Spleen (tissue), 7 donors: ENCODE data around the gene MAN1B1.

Source experiments
- POLR2A ChIP-seq, 3 donors: fragments of 450-650 bp; IDR thresholded peaks; one replicate each; pipeline ENCODE4 v1.5.1; 2017; ENCODE audit warnings: antibody characterized with exemption in 3 of 3, mild to moderate bottlenecking in 1 of 3
- POLR2AphosphoS5 ChIP-seq, 3 donors: sonication (generic); formaldehyde crosslinking; IDR thresholded peaks; one replicate each; pipeline ENCODE4 v1.5.1; 2017; ENCODE audit warnings: antibody characterized with exemption in 3 of 3
- TF ChIP-seq, protein P1 (sequence below), 11 experiments: fragments of 200-600 bp in 7 of 11; fragments of 450-650 bp in 4 of 11; sonication (generic) in 4 of 11; IDR thresholded peaks in 8 of 11; conservative IDR thresholded peaks in 3 of 11; 1 replicate in 7 of 11; 2 replicates in 4 of 11; pipeline versions ENCODE4 v1.4.0 to v1.8.0; 2016 to 2021; ENCODE audit warnings: antibody characterized with exemption in 11 of 11, inconsistent platforms in 4 of 11, mild to moderate bottlenecking in 1 of 11
- donor health status: DM: no; HTN: no; CAD: no; lungs with moderate emphysema.
- donor health status: DM: no; HTN: no; CAD: no.
- donor health status: DM: no; HTN: no; CAD: no.

DNA sequence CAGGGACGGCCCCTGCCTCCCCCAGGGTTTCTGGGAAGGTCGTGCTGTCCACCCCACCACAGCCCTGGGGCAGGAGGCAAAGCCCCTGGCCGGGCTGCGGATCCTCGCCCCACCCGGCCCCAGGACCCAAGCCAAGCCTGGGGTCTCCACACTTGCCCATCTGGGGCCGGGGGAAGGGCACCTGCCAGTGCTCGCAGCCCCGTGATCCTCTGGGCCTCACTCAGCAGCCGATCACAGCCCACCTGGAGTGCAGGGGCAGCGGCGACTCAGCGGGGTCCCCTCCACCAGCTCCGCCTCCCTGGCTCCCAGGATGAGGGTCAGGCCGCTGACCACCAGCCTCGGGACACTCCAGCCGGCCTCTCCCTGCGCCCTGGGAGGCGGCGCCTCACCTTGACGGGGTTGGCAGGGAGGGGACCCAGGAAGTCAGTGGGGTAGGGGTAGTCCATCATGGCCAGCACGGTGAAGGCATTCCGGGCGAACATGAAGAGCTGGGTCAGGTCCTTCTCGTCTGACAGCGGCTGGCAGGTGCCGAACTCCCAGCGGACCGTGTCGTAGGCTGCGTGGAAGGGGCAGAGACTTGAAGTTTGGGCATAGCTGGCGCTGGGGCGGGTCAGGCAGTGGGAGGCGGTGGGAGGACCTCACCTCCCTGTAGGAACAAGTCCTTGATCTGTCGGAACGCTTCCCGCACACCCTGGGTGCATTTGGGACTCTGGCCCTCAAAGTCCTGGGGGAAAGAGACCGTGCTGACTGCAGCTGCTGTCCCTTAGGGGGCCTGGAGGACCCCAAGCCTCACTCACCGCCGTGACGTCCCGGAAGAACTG lies 26.0 kb downstream of the MAN1B1 start:
- TF ChIP-seq, protein P1, sequence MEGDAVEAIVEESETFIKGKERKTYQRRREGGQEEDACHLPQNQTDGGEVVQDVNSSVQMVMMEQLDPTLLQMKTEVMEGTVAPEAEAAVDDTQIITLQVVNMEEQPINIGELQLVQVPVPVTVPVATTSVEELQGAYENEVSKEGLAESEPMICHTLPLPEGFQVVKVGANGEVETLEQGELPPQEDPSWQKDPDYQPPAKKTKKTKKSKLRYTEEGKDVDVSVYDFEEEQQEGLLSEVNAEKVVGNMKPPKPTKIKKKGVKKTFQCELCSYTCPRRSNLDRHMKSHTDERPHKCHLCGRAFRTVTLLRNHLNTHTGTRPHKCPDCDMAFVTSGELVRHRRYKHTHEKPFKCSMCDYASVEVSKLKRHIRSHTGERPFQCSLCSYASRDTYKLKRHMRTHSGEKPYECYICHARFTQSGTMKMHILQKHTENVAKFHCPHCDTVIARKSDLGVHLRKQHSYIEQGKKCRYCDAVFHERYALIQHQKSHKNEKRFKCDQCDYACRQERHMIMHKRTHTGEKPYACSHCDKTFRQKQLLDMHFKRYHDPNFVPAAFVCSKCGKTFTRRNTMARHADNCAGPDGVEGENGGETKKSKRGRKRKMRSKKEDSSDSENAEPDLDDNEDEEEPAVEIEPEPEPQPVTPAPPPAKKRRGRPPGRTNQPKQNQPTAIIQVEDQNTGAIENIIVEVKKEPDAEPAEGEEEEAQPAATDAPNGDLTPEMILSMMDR (IDR thresholded peaks at IDR 0.05 in 8 of 11, conservative IDR thresholded peaks at IDR 0.05 in 3 of 11), result no peak
- no peak for TF ChIP-seq POLR2A (IDR thresholded peaks at IDR 0.05)
- TF ChIP-seq POLR2AphosphoS5 (IDR thresholded peaks at IDR 0.05), result no peak
